Kidney tubule cell (primary cell): ENCODE data around the gene PROSER2.
A peak's percentile ranks its signal among the peaks of the same experiment; 100 is the strongest.

Experiments used
- DNase-seq: peaks from one replicate; pipeline ENCODE4 v3.0.0-alpha.2; 2018; ENCODE audit warnings: low spot score

Gene PROSER2

DNA sequence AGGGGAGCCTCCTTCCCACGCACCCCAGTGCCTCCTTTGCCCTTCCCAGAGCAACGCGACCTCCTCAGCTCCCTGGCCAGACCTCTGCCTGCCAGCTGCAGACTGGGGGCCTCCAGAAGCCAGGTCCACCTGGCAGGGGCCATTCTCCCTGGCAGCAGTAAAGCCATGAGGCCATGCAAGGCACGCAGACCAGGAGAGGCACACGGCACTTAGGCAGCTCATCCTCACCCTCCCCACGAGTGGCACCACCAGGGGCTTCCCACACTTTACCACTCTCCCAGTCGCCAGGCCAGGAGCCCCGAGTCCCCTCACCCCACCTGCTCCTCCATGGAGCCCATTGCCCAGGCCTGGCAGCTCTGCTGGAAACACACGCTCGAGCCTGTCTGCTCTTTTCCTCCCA is 85.4 kb downstream of the PROSER2 start:
- no peak for DNase-seq

DNA sequence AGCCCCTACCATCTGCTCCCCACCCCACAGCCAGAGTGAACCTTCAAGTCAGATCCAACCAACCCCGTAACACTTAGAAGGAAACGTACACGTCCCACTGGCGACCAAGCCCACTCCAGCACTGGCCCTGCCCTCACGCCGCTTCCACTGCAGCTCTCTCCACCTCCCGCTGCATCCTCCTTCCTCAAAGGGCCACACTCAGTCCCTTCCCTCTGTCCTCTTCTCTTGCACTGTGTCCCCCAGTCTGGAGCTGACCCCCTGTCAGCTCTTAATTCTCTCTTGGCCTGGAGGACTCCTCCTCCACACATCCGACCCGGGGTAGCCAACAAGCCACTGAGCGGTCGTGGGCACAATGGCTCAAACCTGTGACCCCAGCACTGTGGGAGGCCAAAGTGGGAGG is 85.8 kb downstream of the PROSER2 start:
- no peak for DNase-seq

DNA sequence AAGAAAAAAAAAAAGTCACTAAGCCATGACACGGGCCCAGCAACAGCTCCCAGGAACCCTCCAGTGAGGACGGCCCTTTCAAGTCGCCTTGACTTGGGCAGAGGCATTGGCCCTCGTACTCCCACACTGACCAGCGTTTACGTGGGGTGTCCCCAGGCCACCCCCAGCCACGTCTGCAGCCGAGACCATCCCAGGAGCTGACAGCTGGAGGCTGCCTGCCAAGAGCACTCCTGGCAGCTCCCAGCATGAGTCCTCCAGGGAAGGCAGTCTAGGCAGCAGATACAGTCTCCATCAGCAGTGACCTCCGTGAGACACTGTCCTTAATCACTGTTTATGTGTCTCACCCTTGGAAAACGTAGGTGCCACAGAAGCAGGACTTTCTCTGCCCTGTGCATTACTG is 86.5 kb downstream of the PROSER2 start:
- no peak for DNase-seq

DNA sequence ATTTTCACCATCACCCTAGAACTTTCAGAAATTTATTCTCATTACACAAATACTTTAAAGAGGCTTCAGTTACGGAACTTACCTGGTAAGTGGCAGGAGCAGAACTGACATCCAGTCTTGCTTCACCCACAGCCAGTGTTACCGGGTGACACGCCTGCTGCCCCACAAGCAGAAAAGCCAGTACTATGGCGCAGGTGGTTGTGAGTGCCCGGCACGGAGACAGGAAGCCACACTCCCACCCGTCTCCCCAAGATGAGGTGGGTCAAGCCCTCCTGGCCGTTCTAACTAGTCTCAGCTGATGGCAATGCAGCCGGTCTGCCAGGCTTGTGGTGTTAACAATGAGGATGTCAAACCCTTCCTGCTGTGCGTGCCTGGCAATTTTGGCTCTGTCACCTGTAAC is 86.9 kb downstream of the PROSER2 start:
- DNase-seq = no peak

DNA sequence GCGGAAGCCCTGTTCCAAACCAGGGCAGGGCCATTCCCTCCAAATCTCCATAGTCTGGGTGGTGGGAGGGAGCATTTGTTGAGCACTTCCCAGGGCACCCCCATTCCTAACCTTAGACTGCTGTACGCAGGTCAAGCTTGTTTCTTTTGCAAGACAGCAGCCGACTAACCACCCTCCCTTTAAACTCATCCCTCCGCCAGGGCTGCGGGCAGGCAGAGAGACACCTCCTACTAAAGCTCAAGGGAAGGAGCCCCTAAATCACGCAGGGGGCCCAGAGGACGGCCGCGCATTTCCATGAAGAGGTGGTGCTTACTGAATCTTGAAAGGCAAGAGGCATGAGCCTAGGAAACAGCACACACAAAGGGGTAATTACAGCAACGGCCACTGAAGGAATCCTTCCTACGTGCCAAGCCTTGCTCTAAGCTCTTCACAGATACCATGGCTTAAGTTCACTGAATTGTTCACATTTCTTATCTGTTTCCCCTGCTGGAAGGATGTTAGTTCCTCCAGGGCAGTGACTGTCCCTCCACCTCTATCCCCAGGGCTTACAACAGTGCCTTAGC is 90.0 kb downstream of the PROSER2 start:
- peak; percentile 15 for DNase-seq

DNA sequence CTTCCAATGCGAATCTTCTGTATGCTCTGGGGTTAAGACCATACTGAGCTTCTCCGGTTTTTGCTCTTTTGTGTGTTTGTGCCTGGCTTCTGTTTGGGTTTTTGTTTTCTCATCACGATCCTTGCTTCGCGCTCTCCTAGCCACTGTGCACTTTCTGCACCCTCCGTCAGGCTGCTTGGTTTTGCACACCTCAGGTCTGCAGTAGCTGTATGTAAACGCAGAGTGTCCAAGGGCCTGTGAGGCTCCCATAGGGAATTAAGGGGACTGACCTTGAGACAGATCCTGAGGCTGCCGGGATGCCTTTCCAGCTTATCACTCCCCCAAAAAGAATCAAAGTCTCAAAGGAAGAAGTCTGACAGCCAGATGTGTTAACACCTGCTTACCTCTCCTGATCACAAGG is 95.2 kb downstream of the PROSER2 start:
- DNase-seq = no peak

DNA sequence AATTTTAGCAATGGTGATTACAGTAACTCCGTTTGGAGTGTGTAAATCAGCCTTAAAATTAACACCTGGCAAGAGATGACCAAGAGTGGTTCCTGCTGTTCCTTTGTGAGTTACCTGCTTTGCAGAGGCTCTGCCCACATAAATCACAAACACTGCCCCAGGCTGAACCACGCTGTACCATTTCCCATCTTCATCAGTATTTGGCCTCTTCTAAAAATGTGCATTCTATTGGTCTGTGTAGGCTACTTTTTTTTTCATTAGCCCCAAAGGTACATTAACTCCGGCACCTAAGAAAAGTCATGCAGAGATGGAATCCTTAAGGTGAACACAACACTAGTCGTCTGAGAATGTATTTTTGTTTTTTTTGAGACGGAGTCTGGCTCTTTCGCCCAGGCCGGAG is 96.1 kb downstream of the PROSER2 start:
- DNase-seq = no peak
